HepG2 (cell line): ENCODE results near the gene TOP3B.

Experiments
- BCL6 ChIP-seq: IDR thresholded peaks from 2 replicates; pipeline ENCODE4 v1.6.1; 2016; ENCODE audit warnings: missing genetic modification reagents, missing compliant biosample characterization
- TF ChIP-seq, protein P1 (sequence below): sonication (generic); formaldehyde crosslinking; IDR thresholded peaks from 2 replicates; pipeline ENCODE4 v1.5.0; 2020; ENCODE audit warnings: mild to moderate bottlenecking, missing genetic modification reagents, moderate library complexity

DNA sequence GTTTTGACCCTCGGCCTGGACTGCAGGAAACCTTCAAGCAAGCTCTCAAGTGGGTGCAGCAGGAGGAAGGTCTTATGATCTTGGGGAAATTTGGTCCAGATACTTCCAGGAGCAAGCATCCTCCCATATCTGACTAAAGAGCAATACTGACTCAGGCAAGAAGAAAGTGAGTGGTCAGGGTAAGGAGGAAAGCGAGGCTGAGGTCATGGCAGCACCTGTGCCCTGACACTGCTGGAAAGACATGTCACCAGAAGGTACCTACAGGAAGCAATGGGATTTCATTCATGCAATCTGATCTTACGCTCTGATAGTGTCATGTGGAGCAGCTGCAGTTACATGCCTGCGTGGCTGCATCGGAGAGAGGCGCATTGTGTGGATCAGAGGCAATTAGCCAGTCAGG is 6.5 kb upstream of the TOP3B start:
- TF ChIP-seq, protein P1, sequence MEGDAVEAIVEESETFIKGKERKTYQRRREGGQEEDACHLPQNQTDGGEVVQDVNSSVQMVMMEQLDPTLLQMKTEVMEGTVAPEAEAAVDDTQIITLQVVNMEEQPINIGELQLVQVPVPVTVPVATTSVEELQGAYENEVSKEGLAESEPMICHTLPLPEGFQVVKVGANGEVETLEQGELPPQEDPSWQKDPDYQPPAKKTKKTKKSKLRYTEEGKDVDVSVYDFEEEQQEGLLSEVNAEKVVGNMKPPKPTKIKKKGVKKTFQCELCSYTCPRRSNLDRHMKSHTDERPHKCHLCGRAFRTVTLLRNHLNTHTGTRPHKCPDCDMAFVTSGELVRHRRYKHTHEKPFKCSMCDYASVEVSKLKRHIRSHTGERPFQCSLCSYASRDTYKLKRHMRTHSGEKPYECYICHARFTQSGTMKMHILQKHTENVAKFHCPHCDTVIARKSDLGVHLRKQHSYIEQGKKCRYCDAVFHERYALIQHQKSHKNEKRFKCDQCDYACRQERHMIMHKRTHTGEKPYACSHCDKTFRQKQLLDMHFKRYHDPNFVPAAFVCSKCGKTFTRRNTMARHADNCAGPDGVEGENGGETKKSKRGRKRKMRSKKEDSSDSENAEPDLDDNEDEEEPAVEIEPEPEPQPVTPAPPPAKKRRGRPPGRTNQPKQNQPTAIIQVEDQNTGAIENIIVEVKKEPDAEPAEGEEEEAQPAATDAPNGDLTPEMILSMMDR (CRISPR knock-in tag) = no peak
- no peak for TF ChIP-seq BCL6 (CRISPR knock-in tag)
